Measurements from ENCODE around the gene PFN4. TPM values are rescaled to one million over a fixed set of nuclear protein-coding genes. Genes with fewer than 3 reads are reported as not detected.
A peak's percentile ranks its signal among the peaks of the same experiment; 100 is the strongest.

PFN4 gene
- total and polyA plus RNA-seq, 9 of the 15 experiments (the other 6 are each of a cell fraction or from before 2014, with no cell fraction given): 0.07 to 0.54 (median 0.31) TPM; not detected in 2

DNA sequence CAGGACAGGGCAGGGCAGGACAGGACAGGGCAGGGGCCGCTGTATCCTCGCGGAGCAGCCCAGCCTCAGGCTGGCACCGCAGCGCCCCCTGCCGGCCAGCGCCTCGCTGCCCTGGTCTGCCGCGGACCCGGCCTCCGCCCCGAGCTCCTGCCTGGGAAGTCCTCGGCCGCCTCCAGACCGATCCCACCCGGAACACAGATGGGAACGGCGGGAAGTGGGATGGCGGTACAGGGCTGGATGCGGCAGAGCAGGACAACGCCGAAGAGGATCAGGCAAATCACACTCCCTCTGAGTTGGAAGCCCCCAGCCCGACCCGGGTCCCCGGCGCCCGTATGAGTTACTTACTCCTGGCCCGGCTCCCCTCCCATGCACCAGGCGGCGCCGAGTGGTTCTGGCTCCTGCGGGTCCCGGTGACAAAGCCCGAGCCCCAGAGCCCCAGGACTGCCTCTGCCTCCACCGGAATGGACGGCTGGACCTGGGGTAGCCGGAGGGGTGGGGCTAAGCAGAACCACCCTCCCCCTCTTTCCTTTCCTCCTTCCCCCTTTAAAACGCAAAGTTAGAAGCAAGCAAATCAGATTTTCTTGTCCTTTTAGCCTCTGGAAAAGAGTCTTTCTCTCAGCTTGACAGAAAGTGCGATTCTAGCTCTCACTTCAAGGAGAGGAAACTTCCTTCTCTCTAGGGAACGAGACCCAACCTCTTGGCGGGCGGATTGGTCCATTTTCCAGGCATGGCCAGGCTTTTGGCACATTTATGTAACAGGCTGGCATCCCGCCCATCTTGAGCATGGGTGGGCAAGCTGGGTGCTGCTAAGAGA, 38.5 kb downstream of the PFN4 start, which contains the start of gene TP53I3 (continued):
- peak; percentile 69 for TF ChIP-seq HMGN3 (IDR thresholded peaks at IDR 0.05; ENCODE audit: borderline replicate concordance, extremely low read depth, insufficient read length, low read depth, low read length)
- no peak for TF ChIP-seq ZNF707 (CRISPR knock-in tag; conservative IDR thresholded peaks at IDR 0.05)
- TF ChIP-seq ZBTB8A (IDR thresholded peaks at IDR 0.05; ENCODE audit: partially characterized antibody): no peak
- TF ChIP-seq U2AF1 (optimal IDR thresholded peaks at IDR 0.05; ENCODE audit: low read depth, low read length): no peak
- TF ChIP-seq ZNF699 (CRISPR knock-in tag; IDR thresholded peaks at IDR 0.05; ENCODE audit: insufficient replicate concordance): no peak
- no peak for TF ChIP-seq NRF1 (conservative IDR thresholded peaks at IDR 0.05 in 1 of 2, IDR thresholded peaks at IDR 0.05 in 1 of 2)
- TF ChIP-seq RBM15 (IDR thresholded peaks at IDR 0.05; ENCODE audit: insufficient read depth, low read length): no peak
- TF ChIP-seq, protein P1, sequence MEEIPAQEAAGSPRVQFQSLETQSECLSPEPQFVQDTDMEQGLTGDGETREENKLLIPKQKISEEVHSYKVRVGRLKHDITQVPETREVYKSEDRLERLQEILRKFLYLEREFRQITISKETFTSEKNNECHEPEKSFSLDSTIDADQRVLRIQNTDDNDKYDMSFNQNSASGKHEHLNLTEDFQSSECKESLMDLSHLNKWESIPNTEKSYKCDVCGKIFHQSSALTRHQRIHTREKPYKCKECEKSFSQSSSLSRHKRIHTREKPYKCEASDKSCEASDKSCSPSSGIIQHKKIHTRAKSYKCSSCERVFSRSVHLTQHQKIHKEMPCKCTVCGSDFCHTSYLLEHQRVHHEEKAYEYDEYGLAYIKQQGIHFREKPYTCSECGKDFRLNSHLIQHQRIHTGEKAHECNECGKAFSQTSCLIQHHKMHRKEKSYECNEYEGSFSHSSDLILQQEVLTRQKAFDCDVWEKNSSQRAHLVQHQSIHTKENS (CRISPR knock-in tag; IDR thresholded peaks at IDR 0.05): no peak
- TF ChIP-seq KDM1A (IDR thresholded peaks at IDR 0.05): no peak
- no peak for TF ChIP-seq MTA2 (IDR thresholded peaks at IDR 0.05; ENCODE audit: low read depth)
- TF ChIP-seq, protein P2, sequence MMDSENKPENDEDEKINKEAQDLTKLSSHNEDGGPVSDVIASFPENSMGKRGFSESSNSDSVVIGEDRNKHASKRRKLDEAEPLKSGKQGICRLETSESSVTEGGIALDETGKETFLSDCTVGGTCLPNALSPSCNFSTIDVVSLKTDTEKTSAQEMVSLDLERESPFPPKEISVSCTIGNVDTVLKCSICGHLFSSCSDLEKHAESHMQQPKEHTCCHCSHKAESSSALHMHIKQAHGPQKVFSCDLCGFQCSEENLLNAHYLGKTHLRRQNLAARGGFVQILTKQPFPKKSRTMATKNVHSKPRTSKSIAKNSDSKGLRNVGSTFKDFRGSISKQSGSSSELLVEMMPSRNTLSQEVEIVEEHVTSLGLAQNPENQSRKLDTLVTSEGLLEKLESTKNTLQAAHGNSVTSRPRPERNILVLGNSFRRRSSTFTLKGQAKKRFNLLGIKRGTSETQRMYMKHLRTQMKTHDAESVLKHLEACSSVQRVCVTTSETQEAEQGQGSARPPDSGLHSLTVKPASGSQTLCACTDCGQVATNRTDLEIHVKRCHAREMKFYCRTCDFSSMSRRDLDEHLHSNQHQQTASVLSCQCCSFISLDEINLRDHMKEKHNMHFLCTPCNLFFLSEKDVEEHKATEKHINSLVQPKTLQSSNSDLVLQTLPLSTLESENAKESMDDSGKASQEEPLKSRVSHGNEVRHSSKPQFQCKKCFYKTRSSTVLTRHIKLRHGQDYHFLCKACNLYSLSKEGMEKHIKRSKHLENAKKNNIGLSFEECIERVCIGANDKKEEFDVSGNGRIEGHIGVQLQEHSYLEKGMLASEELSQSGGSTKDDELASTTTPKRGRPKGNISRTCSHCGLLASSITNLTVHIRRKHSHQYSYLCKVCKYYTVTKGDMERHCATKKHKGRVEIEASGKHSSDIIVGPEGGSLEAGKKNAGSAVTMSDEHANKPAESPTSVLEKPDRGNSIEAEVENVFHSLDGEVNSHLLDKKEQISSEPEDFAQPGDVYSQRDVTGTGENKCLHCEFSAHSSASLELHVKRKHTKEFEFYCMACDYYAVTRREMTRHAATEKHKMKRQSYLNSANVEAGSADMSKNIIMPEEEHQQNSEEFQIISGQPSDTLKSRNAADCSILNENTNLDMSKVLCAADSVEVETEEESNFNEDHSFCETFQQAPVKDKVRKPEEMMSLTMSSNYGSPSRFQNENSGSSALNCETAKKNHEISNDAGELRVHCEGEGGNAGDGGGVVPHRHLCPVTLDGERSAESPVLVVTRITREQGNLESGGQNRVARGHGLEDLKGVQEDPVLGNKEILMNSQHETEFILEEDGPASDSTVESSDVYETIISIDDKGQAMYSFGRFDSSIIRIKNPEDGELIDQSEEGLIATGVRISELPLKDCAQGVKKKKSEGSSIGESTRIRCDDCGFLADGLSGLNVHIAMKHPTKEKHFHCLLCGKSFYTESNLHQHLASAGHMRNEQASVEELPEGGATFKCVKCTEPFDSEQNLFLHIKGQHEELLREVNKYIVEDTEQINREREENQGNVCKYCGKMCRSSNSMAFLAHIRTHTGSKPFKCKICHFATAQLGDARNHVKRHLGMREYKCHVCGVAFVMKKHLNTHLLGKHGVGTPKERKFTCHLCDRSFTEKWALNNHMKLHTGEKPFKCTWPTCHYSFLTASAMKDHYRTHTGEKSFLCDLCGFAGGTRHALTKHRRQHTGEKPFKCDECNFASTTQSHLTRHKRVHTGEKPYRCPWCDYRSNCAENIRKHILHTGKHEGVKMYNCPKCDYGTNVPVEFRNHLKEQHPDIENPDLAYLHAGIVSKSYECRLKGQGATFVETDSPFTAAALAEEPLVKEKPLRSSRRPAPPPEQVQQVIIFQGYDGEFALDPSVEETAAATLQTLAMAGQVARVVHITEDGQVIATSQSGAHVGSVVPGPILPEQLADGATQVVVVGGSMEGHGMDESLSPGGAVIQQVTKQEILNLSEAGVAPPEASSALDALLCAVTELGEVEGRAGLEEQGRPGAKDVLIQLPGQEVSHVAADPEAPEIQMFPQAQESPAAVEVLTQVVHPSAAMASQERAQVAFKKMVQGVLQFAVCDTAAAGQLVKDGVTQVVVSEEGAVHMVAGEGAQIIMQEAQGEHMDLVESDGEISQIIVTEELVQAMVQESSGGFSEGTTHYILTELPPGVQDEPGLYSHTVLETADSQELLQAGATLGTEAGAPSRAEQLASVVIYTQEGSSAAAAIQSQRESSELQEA (IDR thresholded peaks at IDR 0.05; ENCODE audit: low read depth): no peak
- TF ChIP-seq ZSCAN32 (CRISPR knock-in tag; IDR thresholded peaks at IDR 0.05): no peak
- TF ChIP-seq, protein P3, sequence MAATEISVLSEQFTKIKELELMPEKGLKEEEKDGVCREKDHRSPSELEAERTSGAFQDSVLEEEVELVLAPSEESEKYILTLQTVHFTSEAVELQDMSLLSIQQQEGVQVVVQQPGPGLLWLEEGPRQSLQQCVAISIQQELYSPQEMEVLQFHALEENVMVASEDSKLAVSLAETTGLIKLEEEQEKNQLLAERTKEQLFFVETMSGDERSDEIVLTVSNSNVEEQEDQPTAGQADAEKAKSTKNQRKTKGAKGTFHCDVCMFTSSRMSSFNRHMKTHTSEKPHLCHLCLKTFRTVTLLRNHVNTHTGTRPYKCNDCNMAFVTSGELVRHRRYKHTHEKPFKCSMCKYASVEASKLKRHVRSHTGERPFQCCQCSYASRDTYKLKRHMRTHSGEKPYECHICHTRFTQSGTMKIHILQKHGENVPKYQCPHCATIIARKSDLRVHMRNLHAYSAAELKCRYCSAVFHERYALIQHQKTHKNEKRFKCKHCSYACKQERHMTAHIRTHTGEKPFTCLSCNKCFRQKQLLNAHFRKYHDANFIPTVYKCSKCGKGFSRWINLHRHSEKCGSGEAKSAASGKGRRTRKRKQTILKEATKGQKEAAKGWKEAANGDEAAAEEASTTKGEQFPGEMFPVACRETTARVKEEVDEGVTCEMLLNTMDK (IDR thresholded peaks at IDR 0.05; ENCODE audit: borderline replicate concordance, insufficient read depth, low read depth, low read length, poor library complexity, severe bottlenecking): peak; percentile 100
